ENCODE data around the gene CACNB4. TPM values are rescaled to one million over a fixed set of nuclear protein-coding genes. Genes with fewer than 3 reads are reported as not detected.
A peak's percentile ranks its signal among the peaks of the same experiment; 100 is the strongest.
"Not testable (repeated sequence)": the region's sequence is repeated elsewhere in the genome, so short reads cannot be mapped to it uniquely, and the experiment has no call there.

CACNB4 gene
- total RNA-seq, 1 experiment from 2014 or later, result 2.0 TPM

DNA sequence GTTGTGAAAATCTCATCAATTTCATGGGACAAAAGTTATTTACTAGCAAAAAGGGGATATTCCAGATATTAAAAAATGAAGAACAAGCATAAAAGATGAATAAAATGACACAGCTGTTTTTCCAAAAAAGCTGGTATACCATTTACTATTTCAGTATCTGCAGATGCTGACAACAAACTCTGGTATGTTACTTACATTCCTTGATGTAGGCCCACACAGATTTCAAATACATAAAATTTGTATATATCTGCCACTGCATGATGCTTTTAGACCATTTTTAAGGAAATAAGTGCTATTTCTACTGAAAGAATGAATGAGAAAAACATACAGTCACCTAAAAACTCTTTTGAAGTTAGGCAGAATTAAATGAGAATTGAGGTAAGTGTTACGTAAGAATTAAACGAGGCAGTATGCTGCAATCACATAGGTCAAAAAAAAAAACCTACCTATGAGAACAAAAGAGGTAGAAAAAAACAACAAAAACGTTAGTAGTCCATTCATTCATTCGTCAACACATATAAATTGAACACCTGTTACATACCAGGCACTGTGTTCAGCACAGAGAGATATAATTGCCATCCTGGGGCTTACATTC lies 303.1 kb downstream of the CACNB4 start (continued):
- TF ChIP-seq, protein P1, sequence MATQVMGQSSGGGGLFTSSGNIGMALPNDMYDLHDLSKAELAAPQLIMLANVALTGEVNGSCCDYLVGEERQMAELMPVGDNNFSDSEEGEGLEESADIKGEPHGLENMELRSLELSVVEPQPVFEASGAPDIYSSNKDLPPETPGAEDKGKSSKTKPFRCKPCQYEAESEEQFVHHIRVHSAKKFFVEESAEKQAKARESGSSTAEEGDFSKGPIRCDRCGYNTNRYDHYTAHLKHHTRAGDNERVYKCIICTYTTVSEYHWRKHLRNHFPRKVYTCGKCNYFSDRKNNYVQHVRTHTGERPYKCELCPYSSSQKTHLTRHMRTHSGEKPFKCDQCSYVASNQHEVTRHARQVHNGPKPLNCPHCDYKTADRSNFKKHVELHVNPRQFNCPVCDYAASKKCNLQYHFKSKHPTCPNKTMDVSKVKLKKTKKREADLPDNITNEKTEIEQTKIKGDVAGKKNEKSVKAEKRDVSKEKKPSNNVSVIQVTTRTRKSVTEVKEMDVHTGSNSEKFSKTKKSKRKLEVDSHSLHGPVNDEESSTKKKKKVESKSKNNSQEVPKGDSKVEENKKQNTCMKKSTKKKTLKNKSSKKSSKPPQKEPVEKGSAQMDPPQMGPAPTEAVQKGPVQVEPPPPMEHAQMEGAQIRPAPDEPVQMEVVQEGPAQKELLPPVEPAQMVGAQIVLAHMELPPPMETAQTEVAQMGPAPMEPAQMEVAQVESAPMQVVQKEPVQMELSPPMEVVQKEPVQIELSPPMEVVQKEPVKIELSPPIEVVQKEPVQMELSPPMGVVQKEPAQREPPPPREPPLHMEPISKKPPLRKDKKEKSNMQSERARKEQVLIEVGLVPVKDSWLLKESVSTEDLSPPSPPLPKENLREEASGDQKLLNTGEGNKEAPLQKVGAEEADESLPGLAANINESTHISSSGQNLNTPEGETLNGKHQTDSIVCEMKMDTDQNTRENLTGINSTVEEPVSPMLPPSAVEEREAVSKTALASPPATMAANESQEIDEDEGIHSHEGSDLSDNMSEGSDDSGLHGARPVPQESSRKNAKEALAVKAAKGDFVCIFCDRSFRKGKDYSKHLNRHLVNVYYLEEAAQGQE (IDR thresholded peaks at IDR 0.05; ENCODE audit: low read depth), result no peak

DNA sequence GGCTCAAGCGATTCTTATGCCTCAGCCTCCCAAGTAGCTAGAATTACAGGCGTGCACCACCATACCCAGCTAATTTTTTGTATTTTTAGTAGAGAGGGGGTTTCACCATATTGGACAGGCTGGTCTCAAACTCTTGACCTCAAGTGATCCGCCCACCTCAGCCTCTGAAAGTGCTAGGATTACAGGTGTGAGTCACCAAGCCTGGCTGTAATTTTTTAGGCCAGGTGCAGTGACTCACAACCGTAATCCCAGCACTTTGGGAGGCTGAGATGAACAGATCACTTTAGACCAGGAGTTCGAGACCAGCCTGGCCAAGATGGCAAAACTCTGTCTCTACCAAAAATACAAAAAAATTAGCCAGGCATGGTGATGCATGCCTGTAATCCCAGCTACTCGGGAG lies 304.4 kb downstream of the CACNB4 start:
- H3K9me3 ChIP-seq (ENCODE audit: control insufficient read depth in 1 of 2, insufficient read depth in 1 of 2, low read depth in 1 of 2, low read length in 2 of 2); POLR2A ChIA-PET; H3K9me2 ChIP-seq (ENCODE audit: insufficient read depth); intact Hi-C loops (cut with micrococcal nuclease); H4K20me1 ChIP-seq (ENCODE audit: insufficient read depth); RAD21 ChIA-PET (ENCODE audit: low non-redundant PET in 1 of 2, low total read pairs in 2 of 2, uncharacterized antibody in 2 of 2, unreplicated experiment in 2 of 2); H3K36me3 ChIP-seq (ENCODE audit: control insufficient read depth in 1 of 2, insufficient read depth in 2 of 2, low read length in 2 of 2); BruUV-seq (replicated peaks); H3K79me2 ChIP-seq (ENCODE audit: insufficient read depth, low read length); H3K4me3 ChIP-seq (replicated peaks in 1 of 2; ENCODE audit: low read depth in 1 of 2, low read length in 2 of 2); H3K9ac ChIP-seq (ENCODE audit: low read length); H3K27me3 ChIP-seq (ENCODE audit: insufficient read depth, low read length); H2AFZ ChIP-seq (ENCODE audit: low read depth, low read length, poor library complexity, severe bottlenecking): not testable (repeated sequence)
- ATAC-seq (peak; percentile 89), DNase-seq (ENCODE audit: low read depth, low spot score) (peak; percentile 69)
- Histone ChIP-seq H3K4me1 (ENCODE audit: control insufficient read depth in 1 of 2, insufficient read depth in 2 of 2, low read length in 2 of 2) (peaks cover 13 to 37% of the 10 kb centered on the region in 2 experiments), H3K27ac (ENCODE audit: low read depth, low read length) (peak overlapping the region; percentile 2; the same call in 1 of the 2 replicates), H3K4me2 (ENCODE audit: low read length) (peak overlapping the region; percentile 44)
- peak; percentile 81 for TF ChIP-seq EGR1 (IDR thresholded peaks at IDR 0.05; ENCODE audit: low read depth)
- peak; percentile 72 for TF ChIP-seq JUND (IDR thresholded peaks at IDR 0.05)
- TF ChIP-seq CBX3 (IDR thresholded peaks at IDR 0.05; ENCODE audit: low read depth), result peak; percentile 66; the same call in 1 of the 2 replicates
- TF ChIP-seq FOSL1 (IDR thresholded peaks at IDR 0.05; ENCODE audit: low read depth), result peak; percentile 66; the same call in 1 of the 2 replicates
- TF ChIP-seq POLR2AphosphoS5 (IDR thresholded peaks at IDR 0.05; ENCODE audit: low read depth, low read length), result 0 out of 2 replicates have a peak, but pooled peaks have one; percentile 15
- peak; percentile 36; the same call in 1 of the 2 replicates for TF ChIP-seq SP1 (IDR thresholded peaks at IDR 0.05; ENCODE audit: low read depth)
- CTCF ChIA-PET, result interaction anchor here (1.4 kb wide), 1 partner anchor 230 kb away, joined by 3 read pairs; no protein-coding TSS in a partner anchor

All from HCT116 (cell line).